Nephron progenitor cell (in vitro differentiated cells): ENCODE data around the gene CD209.
"Not testable (repeated sequence)": the region's sequence is repeated elsewhere in the genome, so short reads cannot be mapped to it uniquely, and the experiment has no call there.

Experiments used
- DNase-seq: peaks from one replicate; pipeline ENCODE4 v3.0.0; 2021
- H3K27ac Mint-ChIP-seq: 2 replicates; pipeline ENCODE4 v1.8.0; 2021; ENCODE audit warnings: mild to moderate bottlenecking, moderate library complexity, mixed read lengths
- H3K27me3 Mint-ChIP-seq: 2 replicates; pipeline ENCODE4 v1.8.0; 2021; ENCODE audit warnings: mild to moderate bottlenecking, low read depth, mixed read lengths; ENCODE audit not compliant: poor library complexity
- H3K36me3 Mint-ChIP-seq: 2 replicates; pipeline ENCODE4 v1.8.0; 2021; ENCODE audit warnings: low read depth, mixed read lengths
- H3K4me1 Mint-ChIP-seq: 2 replicates; pipeline ENCODE4 v1.8.0; 2021; ENCODE audit warnings: mixed read lengths
- H3K4me3 Mint-ChIP-seq: 2 replicates; pipeline ENCODE4 v1.8.0; 2021; ENCODE audit warnings: mild to moderate bottlenecking, moderate library complexity, mixed read lengths
- H3K9me3 Mint-ChIP-seq: 2 replicates; pipeline ENCODE4 v1.8.0; 2021; ENCODE audit warnings: mild to moderate bottlenecking, moderate library complexity, mixed read lengths
- TF ChIP-seq, protein P1 (sequence below): fragments of 200-600 bp; sonication (generic); IDR thresholded peaks from 2 replicates; pipeline ENCODE4 v1.5.0; 2021; ENCODE audit warnings: antibody characterized with exemption

CD209 gene, protein sequence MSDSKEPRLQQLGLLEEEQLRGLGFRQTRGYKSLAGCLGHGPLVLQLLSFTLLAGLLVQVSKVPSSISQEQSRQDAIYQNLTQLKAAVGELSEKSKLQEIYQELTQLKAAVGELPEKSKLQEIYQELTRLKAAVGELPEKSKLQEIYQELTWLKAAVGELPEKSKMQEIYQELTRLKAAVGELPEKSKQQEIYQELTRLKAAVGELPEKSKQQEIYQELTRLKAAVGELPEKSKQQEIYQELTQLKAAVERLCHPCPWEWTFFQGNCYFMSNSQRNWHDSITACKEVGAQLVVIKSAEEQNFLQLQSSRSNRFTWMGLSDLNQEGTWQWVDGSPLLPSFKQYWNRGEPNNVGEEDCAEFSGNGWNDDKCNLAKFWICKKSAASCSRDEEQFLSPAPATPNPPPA

DNA sequence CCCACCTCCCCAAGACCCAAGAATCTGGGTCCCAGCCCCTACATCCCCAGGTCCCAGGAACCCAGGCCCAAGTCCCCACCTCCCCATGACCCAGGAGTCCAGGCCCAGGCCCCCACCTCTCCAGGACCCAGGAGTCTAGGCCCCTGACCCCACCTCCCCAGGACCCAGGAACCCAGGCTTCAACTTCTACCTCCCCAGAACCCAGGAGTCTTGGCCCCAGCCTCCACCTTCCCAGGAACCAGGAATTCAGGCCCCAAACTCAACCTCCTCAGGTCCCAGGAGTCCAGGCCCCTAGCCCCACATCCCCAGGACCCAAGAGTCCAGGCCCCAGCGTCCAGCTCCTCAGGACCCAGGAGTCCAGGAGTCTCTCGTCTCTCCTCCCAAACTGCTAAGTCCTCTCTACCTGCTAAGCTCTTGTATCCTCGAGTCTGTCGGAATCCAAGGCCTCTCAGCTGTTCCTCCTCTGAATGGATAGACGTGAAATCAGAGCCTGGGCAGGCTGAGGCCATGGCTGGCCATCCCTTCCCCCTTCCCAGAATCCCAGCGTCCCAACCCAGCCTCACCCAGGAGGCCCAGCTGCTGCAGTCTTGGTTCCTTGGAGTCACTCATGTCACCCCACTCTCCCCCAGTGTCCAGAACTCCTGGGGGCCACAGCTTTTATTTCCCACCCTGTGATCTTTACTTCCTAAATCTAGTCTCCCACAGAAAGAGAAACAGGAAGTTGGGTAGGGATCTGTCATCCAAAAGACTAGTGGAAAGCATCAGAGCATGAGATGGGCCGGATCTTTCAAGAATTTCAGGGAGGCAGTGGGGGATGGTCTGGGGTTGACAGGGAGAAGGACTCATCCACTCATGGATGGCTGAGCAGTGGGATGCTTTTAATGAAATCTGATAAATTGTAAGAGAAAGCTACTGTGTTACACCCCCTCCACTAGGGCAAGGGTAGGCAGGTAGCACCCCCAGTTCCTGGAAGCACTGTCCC is at the start of gene CD209:
TSS of gene CD209 (minus strand) at position 632 of the 982 bp plus-strand sequence. CDS start at position 609, 23 bp downstream.
- Mint-ChIP-seq H3K36me3 (no peaks in the 10 kb centered on the region), H3K27me3 (peaks cover 49% of the 10 kb centered on the region), H3K9me3 (peaks cover 13% of the 10 kb centered on the region), H3K27ac (peak within 1 kb of the TSS; percentile 72), H3K4me3 (no peak within 1 kb of the TSS), H3K4me1 (peaks cover 8% of the 10 kb centered on the region)
- TF ChIP-seq, protein P1, sequence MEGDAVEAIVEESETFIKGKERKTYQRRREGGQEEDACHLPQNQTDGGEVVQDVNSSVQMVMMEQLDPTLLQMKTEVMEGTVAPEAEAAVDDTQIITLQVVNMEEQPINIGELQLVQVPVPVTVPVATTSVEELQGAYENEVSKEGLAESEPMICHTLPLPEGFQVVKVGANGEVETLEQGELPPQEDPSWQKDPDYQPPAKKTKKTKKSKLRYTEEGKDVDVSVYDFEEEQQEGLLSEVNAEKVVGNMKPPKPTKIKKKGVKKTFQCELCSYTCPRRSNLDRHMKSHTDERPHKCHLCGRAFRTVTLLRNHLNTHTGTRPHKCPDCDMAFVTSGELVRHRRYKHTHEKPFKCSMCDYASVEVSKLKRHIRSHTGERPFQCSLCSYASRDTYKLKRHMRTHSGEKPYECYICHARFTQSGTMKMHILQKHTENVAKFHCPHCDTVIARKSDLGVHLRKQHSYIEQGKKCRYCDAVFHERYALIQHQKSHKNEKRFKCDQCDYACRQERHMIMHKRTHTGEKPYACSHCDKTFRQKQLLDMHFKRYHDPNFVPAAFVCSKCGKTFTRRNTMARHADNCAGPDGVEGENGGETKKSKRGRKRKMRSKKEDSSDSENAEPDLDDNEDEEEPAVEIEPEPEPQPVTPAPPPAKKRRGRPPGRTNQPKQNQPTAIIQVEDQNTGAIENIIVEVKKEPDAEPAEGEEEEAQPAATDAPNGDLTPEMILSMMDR, result no peak
- DNase-seq, result no peak

DNA sequence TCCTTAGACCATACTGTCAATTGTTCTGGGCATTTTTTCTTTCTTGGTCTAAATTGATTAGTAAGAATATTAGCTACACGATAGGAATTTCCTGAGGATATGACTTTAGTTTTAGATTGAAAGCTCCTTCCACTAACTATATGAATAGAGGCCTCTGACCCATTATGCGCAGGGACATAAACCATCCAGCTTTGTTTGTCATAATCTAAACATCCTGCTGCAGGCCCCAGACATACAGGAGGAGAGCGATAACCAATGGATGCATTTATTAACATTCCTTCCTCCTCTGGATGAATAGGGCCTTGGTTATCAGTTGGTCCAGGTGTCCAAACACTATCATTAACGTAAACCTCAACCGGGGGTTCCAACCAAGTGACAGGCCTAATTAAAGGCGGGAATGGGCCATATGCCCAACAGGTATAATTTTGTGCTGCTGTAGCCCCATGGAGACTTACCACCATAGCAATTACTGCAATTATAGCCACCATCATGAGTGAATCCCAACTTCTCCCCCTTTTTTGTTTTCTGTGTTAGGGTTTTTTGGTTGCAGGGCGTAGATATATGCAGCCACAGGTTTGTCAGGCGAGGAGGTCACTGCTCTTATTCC is 48.3 kb upstream of the CD209 start:
- H3K4me3 Mint-ChIP-seq, result no peak overlapping the region
- H3K27me3 Mint-ChIP-seq, result peaks cover 75% of the 10 kb centered on the region

DNA sequence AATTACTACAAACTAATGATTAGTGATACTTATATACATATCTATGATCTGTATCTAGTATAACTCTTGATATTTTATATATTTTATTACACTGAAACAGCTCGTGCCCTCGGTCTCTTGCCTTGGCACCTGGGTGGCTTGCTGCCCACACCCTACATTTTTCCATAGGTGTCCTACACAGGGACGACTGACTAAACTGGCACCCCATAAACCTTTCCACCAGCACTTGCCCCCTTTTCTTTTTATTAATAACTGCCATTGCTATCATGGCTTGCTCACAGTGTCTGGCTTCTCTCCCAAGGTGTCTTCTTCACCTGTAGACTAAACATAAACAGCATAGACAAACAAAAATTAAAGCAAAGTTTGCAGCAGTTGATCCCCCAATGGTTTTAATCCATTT is 46.2 kb upstream of the CD209 start:
- TF ChIP-seq, protein P1, result no peak
- no peaks in the 10 kb centered on the region for H3K9me3 Mint-ChIP-seq
- H3K36me3 Mint-ChIP-seq, result no peaks in the 10 kb centered on the region
- H3K4me1 Mint-ChIP-seq, result peaks cover 12% of the 10 kb centered on the region
- no peak overlapping the region for H3K4me3 Mint-ChIP-seq
- H3K27me3 Mint-ChIP-seq, result peaks cover 81% of the 10 kb centered on the region
- DNase-seq, result no peak
- H3K27ac Mint-ChIP-seq, result no peak overlapping the region

More for the DNA sequence above, 48.3 kb upstream of the CD209 start:
- Mint-ChIP-seq H3K4me1 (peaks cover 25% of the 10 kb centered on the region), H3K9me3 (peaks cover 9% of the 10 kb centered on the region), H3K27ac (no peak overlapping the region), H3K36me3 (no peaks in the 10 kb centered on the region)
- TF ChIP-seq, protein P1, result no peak
- DNase-seq, result no peak

DNA sequence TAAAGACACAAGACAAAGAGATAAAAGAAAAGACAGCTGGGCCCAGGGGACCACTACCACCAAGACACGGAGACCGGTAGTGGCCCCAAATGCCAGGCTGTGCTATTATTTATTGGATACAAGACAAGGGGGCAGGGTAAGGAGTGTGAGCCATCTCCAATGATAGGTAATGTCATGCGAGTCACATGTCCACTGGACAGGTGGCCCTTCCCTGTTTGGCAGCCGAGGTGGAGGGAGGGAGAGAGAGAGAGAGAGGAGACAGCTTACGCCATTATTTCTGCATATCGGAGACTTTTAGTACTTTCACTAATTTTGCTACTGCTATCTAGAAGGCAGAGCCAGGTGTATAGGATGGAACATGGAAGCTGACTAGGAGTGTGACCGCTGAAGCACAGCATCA is 45.4 kb upstream of the CD209 start:
- H3K4me3 Mint-ChIP-seq, H3K9me3 Mint-ChIP-seq, H3K36me3 Mint-ChIP-seq, DNase-seq: not testable (repeated sequence)
- peak overlapping the region; percentile 57 for H3K27ac Mint-ChIP-seq
- peaks cover 81% of the 10 kb centered on the region for H3K27me3 Mint-ChIP-seq
- H3K4me1 Mint-ChIP-seq, result peaks cover 10% of the 10 kb centered on the region

DNA sequence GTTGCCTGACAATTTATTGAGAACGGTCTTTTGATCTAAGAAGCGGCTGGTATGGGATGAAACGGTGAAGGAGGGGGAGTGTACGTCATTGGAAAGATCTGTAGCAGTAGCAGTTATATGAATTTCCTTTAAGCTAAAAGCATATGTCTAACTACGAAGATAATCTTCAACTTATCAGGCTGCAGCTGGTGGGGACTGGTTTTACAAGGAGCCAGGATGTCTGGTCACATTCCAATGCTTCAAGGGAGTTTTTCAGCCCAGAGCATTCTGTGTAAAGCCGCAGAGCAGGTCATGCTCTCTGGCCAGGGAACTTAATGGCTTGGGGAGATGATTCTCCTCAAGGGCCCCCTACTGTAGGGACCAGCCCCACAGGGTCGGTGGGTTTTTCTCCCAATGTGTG is 44.9 kb upstream of the CD209 start:
- peak overlapping the region; percentile 57 for H3K27ac Mint-ChIP-seq
- DNase-seq, result no peak
- TF ChIP-seq, protein P1, result no peak
- no peaks in the 10 kb centered on the region for H3K36me3 Mint-ChIP-seq
- H3K4me3 Mint-ChIP-seq, result peak overlapping the region; percentile 14
- peaks cover 10% of the 10 kb centered on the region for H3K4me1 Mint-ChIP-seq
- peaks cover 81% of the 10 kb centered on the region for H3K27me3 Mint-ChIP-seq
- H3K9me3 Mint-ChIP-seq, result no peaks in the 10 kb centered on the region

DNA sequence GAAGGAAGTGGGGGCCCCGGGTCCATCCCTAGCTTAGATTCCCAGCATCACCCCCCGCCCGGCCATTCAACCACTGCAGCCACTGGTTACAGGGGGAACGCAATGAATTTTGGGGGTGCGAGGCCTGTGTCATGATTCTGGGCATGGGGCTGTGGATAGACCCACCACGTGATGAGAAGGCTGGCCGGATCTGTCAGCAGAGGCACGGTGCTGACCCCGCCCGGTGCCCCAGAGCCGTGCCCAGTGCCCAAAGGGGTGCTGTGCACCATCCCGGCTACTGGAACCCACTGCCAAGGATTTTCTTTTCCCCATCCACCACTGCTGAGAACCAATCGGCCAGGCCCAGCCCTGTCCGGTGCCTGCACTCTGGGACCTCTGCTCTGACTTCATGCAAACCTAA is 43.1 kb upstream of the CD209 start:
- no peak overlapping the region for H3K27ac Mint-ChIP-seq
- DNase-seq, result no peak
- H3K9me3 Mint-ChIP-seq, result peaks cover 6% of the 10 kb centered on the region
- H3K27me3 Mint-ChIP-seq, result peaks cover 84% of the 10 kb centered on the region
- H3K4me1 Mint-ChIP-seq, result peaks cover 10% of the 10 kb centered on the region
- H3K36me3 Mint-ChIP-seq, result no peaks in the 10 kb centered on the region
- TF ChIP-seq, protein P1, result no peak
- H3K4me3 Mint-ChIP-seq, result no peak overlapping the region
